OCI-LY7 (cell line): ENCODE results near the gene FBXO5.

Experiments
- EZH2phosphoT487 ChIP-seq: fragments of 200-600 bp; sonication (generic); IDR thresholded peaks from 2 replicates; pipeline ENCODE4 v1.6.1; 2018; ENCODE audit warnings: low read depth, borderline replicate concordance, mild to moderate bottlenecking, mixed run types, antibody characterized with exemption, low read length, moderate library complexity, mixed read lengths
- TF ChIP-seq, protein P1 (sequence below): fragments of 200-600 bp; sonication (generic); conservative IDR thresholded peaks from 2 replicates; pipeline ENCODE4 v1.5.1; 2014; ENCODE audit warnings: mild to moderate bottlenecking, antibody characterized with exemption, low read length, moderate library complexity, mixed read lengths

- TF ChIP-seq, protein P1, sequence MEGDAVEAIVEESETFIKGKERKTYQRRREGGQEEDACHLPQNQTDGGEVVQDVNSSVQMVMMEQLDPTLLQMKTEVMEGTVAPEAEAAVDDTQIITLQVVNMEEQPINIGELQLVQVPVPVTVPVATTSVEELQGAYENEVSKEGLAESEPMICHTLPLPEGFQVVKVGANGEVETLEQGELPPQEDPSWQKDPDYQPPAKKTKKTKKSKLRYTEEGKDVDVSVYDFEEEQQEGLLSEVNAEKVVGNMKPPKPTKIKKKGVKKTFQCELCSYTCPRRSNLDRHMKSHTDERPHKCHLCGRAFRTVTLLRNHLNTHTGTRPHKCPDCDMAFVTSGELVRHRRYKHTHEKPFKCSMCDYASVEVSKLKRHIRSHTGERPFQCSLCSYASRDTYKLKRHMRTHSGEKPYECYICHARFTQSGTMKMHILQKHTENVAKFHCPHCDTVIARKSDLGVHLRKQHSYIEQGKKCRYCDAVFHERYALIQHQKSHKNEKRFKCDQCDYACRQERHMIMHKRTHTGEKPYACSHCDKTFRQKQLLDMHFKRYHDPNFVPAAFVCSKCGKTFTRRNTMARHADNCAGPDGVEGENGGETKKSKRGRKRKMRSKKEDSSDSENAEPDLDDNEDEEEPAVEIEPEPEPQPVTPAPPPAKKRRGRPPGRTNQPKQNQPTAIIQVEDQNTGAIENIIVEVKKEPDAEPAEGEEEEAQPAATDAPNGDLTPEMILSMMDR: no peak
- no peak for TF ChIP-seq EZH2phosphoT487
These were observed 30.0 kb upstream of the FBXO5 start for GRCh38 chr6:153012856-153013255.
